ENCODE results near the gene NRN1L. TPM values are rescaled to one million over a fixed set of nuclear protein-coding genes. Genes with fewer than 3 reads are reported as not detected.
"Not testable (repeated sequence)": the region's sequence is repeated elsewhere in the genome, so short reads cannot be mapped to it uniquely, and the experiment has no call there.

Gene NRN1L
- total RNA-seq, 1 donor from 2014 or later = not detected

DNA sequence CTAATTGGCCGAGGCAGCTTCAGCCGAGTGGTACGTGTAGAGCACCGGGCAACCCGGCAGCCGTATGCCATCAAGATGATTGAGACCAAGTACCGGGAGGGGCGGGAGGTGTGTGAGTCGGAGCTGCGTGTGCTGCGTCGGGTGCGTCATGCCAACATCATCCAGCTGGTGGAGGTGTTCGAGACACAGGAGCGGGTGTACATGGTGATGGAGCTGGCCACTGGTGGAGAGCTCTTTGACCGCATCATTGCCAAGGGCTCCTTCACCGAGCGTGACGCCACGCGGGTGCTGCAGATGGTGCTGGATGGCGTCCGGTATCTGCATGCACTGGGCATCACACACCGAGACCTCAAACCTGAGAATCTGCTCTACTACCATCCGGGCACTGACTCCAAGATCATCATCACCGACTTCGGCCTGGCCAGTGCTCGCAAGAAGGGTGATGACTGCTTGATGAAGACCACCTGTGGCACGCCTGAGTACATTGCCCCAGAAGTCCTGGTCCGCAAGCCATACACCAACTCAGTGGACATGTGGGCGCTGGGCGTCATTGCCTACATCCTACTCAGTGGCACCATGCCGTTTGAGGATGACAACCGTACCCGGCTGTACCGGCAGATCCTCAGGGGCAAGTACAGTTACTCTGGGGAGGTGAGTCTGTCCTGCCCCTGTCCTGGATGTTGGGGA lies 24.5 kb downstream of the NRN1L start:
- Mint-ChIP-seq H3K27ac (no peak overlapping the region), H3K9me3 (no peaks in the 10 kb centered on the region), H3K4me3 (no peak overlapping the region), H3K36me3 (peaks cover 12% of the 10 kb centered on the region), H3K4me1 (no peaks in the 10 kb centered on the region), H3K27me3 (ENCODE audit: low read depth) (no peaks in the 10 kb centered on the region)
- DNase-seq (ENCODE audit: low spot score in 2 of 2, unreplicated experiment in 2 of 2) = no peak
- TF ChIP-seq, protein P1, sequence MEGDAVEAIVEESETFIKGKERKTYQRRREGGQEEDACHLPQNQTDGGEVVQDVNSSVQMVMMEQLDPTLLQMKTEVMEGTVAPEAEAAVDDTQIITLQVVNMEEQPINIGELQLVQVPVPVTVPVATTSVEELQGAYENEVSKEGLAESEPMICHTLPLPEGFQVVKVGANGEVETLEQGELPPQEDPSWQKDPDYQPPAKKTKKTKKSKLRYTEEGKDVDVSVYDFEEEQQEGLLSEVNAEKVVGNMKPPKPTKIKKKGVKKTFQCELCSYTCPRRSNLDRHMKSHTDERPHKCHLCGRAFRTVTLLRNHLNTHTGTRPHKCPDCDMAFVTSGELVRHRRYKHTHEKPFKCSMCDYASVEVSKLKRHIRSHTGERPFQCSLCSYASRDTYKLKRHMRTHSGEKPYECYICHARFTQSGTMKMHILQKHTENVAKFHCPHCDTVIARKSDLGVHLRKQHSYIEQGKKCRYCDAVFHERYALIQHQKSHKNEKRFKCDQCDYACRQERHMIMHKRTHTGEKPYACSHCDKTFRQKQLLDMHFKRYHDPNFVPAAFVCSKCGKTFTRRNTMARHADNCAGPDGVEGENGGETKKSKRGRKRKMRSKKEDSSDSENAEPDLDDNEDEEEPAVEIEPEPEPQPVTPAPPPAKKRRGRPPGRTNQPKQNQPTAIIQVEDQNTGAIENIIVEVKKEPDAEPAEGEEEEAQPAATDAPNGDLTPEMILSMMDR (IDR thresholded peaks at IDR 0.05; ENCODE audit: unreplicated experiment) = no peak

DNA sequence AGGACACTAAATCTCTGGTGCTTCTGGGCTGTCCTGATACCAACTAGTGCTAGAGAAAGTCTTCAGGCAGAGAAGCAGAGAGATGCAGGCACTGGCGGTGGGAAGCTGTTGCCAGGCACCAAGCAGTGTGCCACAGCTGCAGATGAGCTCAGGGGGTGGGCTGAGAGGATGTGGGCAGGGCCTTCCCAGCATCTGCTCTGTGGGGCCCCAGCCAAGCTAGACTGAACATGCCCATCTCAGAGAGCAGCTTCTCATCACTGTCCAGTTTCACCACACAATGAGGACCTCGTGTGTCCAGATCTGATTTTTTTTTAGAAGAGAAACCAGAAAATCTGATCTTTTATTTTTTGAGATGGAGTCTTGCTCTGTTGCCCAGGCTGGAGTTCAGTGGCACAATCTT lies 25.5 kb downstream of the NRN1L start:
- DNase-seq (ENCODE audit: low spot score in 2 of 2, unreplicated experiment in 2 of 2) = no peak
- H3K4me3 Mint-ChIP-seq = no peak overlapping the region
- H3K27ac Mint-ChIP-seq = no peak overlapping the region
- TF ChIP-seq, protein P1 (IDR thresholded peaks at IDR 0.05; ENCODE audit: unreplicated experiment) = no peak
- peaks cover 16% of the 10 kb centered on the region for H3K36me3 Mint-ChIP-seq
- H3K9me3 Mint-ChIP-seq = no peaks in the 10 kb centered on the region
- peaks cover 7% of the 10 kb centered on the region for H3K4me1 Mint-ChIP-seq
- H3K27me3 Mint-ChIP-seq (ENCODE audit: low read depth) = no peaks in the 10 kb centered on the region

DNA sequence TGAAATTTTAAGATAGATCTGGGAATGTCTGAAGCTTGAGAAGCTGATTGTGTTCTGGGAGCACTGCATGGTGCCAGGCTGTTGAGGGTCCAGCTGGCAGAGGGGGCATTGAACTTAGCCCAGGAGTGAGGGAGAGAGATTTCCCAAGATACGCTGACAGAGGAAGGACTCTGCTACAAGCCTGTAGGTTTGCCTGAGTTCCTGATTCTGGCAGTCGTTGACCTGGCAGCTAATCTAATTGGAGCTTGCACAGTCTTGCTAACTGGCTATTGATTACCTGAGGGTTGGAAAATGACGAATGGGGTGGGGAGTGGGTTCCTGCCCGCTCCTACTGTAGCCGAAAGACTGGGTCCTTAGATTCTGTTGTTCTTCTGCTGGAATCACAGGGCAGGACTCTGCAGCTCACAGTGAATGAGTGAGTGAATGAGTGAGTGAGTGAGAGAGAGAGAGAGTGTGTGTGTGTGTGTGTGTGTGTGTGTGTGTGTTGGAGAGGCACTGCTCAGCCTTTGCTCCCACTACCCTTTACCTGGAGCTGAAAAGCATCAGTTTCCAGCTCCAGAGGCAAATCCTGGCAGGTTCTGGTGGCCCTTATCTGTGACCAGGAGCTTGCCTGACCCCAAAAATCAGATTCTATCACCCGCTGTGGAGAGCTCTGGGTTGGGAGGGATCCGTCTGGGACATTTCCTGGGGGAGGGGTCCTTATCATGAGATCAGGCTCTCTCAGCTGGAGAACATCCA lies 30.2 kb downstream of the NRN1L start:
- peaks cover 15% of the 10 kb centered on the region for H3K4me1 Mint-ChIP-seq
- H3K4me3 Mint-ChIP-seq = no peak overlapping the region
- TF ChIP-seq, protein P1 (IDR thresholded peaks at IDR 0.05; ENCODE audit: unreplicated experiment) = no peak
- H3K9me3 Mint-ChIP-seq = no peaks in the 10 kb centered on the region
- H3K27me3 Mint-ChIP-seq (ENCODE audit: low read depth) = no peaks in the 10 kb centered on the region
- H3K27ac Mint-ChIP-seq = peak overlapping the region; percentile 76
- peaks cover 16% of the 10 kb centered on the region for H3K36me3 Mint-ChIP-seq
- DNase-seq (ENCODE audit: low spot score in 2 of 2, unreplicated experiment in 2 of 2) = no peak

DNA sequence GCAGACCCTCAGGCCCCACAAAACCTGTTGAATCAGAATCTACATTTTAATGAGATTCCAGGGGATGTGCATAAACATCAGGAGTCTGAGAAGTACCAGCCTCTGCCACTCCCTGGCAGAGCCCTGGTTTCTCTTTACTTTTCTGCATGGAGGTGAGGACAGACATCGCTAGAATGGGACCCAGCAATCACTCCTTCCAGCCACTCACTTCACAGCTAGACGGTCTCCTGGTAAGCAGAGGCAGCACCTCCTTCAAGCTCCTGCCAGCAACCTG lies 30.7 kb downstream of the NRN1L start:
- peaks cover 15% of the 10 kb centered on the region for H3K4me1 Mint-ChIP-seq
- not testable (repeated sequence) for H3K4me3 Mint-ChIP-seq; H3K27me3 Mint-ChIP-seq (ENCODE audit: low read depth); DNase-seq (ENCODE audit: low spot score in 2 of 2, unreplicated experiment in 2 of 2); H3K9me3 Mint-ChIP-seq
- H3K27ac Mint-ChIP-seq = peak overlapping the region; percentile 66
- peaks cover 16% of the 10 kb centered on the region for H3K36me3 Mint-ChIP-seq

DNA sequence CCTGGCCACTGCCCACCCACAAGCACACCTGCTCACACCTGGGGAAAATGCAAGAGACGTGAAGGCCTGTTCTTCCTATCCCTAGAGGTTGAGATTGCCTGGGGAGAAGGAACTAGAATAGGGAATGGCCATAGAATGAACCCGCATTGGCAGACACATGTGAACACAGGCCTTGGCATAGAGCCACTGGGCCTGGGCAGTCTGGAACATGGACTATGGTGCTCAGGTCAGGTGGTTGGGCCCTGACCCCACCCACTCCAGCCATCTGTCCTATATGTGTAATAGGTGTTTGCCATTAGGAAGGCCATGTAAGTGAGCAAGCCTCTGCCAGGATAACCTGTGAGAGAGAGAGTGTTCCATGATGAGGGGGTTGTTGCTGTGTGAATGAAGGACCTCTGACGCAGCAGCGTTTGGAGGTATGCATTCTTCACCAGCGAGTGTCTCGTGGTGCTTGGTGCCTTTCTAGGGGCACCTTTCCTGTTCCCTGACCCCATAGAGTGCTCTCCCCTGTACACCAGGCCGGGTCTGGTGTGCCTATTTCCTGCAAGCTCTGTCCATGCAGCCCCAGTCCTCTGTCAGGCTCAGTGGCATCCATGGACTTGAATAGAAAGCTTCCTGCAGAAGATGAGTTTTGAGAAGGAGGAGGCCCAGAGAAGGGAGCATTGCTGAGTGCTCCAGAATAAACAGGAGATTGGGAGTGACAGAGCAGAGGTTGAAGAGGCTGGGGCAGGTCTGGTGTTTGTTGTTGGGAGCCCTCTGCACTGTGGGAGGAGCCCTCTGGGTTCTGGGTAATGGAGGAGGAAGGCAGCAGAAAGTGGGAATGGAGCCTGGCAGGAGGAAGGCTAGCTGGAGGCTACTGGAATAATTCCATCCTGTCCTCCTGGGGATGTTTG lies 31.4 kb downstream of the NRN1L start:
- DNase-seq (ENCODE audit: low spot score in 2 of 2, unreplicated experiment in 2 of 2) = no peak
- Mint-ChIP-seq H3K9me3 (no peaks in the 10 kb centered on the region), H3K27ac (peak overlapping the region; percentile 66), H3K4me1 (peaks cover 15% of the 10 kb centered on the region), H3K36me3 (peaks cover 13% of the 10 kb centered on the region), H3K27me3 (ENCODE audit: low read depth) (no peaks in the 10 kb centered on the region), H3K4me3 (no peak overlapping the region)
- TF ChIP-seq, protein P1 (IDR thresholded peaks at IDR 0.05; ENCODE audit: unreplicated experiment) = no peak

Measured in mesothelial cell of epicardium (in vitro differentiated cells).